Jurkat, Clone E6-1 (cell line): ENCODE data around the gene AHCYL1.

Experiments used
- DNase-seq: peaks from one replicate; pipeline ENCODE4 v3.0.0-alpha.2; 2011; ENCODE audit warnings: low read depth, low spot score
- H3K4me3 ChIP-seq: 2 replicates; pipeline ENCODE4 v1.5.1; 2011; ENCODE audit warnings: mild to moderate bottlenecking, low read length, control low read depth, moderate library complexity

The AHCYL1 gene

DNA sequence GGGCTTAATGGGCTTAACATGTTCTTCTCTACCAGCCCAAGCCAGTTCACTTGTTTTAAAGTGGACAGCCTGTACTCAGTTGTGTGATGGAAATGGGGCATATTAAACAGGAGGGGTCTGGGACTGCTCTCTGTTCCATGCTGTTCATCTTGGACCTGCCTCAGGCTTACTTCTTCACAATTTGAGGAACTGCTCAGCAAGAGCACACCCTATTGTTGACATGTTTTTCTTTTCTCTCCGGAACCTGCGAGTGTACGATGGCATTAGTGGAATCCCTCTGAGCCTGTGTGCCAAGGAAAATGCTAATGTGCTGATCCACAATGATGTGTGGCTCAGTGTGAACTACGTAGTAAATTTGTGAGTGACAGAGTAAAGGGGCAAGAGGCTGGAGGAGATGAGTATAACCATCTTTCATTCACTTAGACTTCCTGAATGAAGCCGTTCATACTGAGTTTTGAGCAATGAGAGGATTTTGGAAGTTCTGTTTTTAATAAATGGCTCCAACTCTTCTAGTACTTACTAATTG is 6.9 kb downstream of the AHCYL1 start:
- no peak for DNase-seq

DNA sequence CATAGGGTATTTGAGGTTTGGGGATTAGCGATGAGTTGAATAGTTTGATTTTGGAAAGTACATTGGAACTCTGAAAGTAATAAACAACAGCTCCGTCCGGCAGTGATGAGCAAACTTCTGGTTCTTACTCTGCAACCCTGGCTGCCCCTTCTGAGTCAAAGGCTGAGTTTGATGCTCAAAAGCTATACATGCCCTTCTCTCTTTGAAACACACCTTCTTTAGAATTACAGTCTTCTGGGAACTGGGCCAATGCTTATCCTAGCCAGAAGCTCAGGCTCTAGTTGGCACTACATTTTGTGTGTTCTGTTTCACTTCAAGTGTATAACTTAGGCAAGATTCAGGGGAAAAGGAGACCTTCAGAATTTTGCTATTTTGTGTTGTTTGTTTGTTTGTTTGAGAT is 9.3 kb downstream of the AHCYL1 start:
- H3K4me3 ChIP-seq = no peak overlapping the region
- DNase-seq = no peak

More for the DNA sequence above, 6.9 kb downstream of the AHCYL1 start:
- no peak overlapping the region for H3K4me3 ChIP-seq

DNA sequence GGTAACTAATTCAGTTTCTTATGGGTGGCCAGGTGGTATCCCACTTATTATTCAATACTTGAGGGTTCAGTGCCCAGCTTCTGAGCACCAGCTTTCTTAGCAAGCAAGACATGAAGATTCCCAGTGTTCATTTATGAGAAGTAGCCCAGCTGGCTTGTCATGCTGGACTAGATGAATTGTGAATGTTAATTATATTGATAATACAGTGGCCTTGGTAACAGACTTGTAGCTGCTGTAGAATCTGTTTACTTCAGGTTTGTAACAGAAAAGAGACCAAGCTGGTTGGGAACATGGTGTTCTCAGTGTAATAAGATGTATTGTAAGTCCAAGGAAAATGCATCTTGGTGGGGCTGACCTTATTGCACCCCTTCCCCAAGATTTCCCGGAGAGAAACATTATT is 10.1 kb downstream of the AHCYL1 start:
- DNase-seq = no peak
- no peak overlapping the region for H3K4me3 ChIP-seq

DNA sequence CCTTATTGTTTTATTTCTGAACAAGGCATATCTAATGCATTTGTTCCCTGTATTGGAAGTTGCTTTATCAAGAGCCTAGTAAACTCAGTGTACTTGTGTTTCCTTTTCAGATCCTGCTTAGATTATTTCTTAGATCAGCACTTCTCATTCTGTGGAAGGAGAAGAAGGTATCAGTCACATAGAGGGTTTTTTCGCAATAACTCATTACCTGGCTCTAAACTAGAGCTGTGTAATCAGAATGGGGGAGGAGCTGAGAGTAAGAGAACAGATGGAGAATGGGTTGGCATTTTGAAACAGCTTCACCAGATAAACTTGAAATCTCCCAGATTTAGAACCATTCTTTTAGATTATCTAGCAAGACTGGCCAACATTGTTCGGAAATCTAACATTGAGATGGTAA is 11.0 kb downstream of the AHCYL1 start:
- no peak for DNase-seq
- no peak overlapping the region for H3K4me3 ChIP-seq

DNA sequence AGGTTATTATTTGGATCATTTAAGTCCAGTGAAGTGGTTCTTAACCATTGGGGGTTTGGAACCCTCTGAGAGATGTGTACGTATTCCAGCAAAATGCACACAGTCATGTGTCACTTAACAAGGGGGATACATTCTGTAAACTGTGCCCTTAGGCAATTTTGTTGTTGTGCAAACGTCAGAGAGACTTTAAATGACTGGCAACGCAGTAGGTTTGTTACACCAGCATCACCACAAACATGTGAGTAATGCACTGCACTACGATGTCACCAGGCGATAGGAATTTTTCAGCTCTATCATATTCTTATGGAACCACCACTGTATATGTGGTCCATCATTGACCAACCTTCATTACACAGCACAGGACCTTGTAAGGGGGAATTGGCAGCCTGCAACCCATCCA is 11.9 kb downstream of the AHCYL1 start:
- no peak for DNase-seq

DNA sequence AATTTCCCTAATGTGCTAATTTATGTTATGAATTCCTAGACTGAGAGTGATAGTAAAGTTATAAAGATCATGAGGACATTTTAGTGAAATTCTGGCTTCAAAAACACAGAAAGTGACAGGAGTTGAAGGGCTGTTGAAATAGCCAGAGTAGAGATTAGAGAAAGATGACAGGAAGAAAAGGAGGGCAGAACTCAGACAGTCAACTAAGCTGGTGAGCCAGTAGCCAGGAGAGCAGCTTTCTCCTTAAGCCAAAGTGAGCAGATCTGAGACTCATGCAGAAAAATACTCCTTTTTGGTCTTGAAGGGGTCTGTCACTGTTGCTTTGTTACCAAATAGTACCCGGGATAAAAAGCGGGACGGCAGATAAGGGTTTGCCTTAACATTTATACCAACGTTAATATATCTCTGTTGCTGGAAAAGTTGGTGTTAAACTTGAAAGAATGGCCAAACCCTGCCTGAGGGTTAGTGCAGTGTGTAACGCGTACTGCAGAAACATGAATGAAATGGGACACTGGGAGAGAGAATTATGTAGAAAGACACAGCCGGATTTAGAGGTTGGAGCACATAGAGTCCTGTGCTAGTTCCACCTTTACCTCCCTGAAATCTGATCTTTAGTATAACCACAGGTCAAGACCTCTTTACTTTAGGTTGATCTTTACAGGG is 12.8 kb downstream of the AHCYL1 start:
- H3K4me3 ChIP-seq = no peak overlapping the region

More for the DNA sequence above, 11.9 kb downstream of the AHCYL1 start:
- no peak overlapping the region for H3K4me3 ChIP-seq

DNA sequence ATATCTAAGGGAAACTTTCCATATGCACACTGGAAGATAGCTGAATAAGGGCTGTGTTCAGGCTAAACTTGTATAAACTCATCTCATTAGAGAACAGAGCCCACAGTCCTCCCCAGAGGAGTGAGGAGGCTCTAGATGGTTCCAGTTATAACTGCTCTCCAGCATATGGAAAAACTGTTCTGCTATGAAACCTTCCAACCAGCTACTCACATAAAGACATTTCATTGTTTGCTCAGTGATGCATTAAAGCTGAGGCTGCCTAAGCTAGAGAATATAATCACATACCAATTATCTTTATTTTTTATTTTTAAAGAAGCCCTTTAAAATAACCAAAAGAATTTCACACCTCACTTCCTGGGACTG is 13.3 kb downstream of the AHCYL1 start:
- no peak for DNase-seq
- no peak overlapping the region for H3K4me3 ChIP-seq

More for the DNA sequence above, 12.8 kb downstream of the AHCYL1 start:
- DNase-seq = no peak

DNA sequence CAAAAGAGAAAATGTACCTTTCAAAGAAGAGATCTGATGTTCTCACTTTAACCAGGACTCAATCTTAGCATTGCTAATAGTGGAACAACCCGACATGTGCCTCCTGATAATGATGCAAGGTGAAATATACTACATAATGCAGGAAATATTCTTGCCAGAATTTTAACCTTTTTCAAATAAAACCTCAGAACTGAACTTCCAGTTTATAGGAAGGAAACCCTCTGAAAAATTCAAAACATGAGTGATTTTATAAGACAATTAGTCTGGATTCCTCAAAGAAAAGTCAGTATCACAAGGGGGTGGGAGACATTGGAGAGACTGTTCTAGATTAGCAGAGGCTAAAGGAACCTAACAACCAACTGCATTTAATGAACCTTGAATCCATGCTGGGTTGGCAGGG is 18.1 kb downstream of the AHCYL1 start:
- H3K4me3 ChIP-seq = no peak overlapping the region
- no peak for DNase-seq

DNA sequence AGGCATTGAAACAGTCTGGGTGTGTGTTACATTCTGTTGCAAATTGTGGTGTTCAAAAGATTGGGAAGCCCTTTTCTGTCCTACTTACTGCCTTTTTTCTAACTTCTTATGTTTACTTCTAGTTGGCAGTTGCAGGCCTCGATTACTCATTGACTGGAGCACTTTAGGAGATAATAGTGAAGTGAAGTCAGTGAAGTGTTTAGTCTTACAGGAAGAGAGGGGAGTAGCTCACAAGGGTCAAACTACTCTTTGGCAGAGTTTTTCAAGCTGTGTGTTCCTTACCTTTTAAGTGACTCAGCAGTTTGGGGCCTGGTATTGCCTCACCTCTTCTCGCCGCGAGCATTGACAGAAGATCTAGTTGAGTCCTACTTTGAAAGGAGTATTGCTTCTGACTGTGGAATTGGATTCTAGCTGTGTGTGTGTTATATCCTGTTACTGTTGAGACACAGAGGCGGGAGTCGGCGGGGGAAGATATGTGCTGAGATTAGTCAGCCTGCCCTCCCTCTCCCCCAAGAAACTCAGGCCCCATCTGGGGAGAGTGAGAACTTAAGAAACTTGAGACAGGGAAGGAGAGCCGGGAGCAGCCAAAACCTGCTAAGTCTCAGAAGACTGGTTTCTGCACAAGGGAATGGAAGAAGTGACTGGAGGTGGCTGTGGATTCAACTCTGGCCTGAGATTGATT is 19.3 kb downstream of the AHCYL1 start:
- no peak overlapping the region for H3K4me3 ChIP-seq

DNA sequence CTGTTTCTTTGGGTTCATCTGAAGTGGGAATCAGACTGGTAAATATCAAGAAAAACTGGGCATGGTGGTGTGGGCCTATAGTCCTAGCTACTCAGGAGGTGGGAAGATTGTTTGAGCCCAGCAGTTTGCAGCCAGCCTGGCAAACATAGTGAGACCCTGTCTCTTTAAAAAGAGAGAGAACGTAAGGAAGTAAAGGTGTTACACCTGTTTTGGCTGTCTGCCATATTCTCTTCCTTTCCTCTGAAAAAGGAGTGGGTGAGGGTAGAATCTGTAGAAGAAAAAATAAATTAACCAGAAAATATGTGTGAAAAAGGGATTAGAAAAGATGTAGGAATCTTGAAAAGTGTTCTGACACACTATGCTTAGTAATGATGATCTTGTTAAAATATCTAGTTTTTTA is 20.0 kb downstream of the AHCYL1 start:
- H3K4me3 ChIP-seq = no peak overlapping the region
- no peak for DNase-seq

More for the DNA sequence above, 19.3 kb downstream of the AHCYL1 start:
- DNase-seq = peak; percentile 41

DNA sequence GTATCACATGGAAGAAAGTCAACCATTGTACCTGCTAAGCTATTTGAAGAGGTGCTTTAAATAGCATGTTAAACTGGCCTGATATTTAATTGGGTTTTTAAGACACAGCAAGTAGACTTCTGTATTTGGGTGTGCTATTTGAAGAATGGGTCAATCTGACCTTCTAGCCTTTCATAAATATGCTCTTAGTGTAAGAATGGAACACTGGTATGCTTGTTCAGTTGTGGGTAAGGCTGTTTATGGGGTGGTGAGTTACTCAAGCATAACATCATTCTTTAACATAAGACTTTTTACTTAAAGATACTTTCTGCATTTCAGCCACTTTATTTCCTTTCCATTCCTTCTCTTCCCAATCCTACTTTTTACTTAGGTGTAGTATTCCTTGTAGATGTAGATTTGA is 21.4 kb downstream of the AHCYL1 start:
- no peak overlapping the region for H3K4me3 ChIP-seq
- DNase-seq = no peak

DNA sequence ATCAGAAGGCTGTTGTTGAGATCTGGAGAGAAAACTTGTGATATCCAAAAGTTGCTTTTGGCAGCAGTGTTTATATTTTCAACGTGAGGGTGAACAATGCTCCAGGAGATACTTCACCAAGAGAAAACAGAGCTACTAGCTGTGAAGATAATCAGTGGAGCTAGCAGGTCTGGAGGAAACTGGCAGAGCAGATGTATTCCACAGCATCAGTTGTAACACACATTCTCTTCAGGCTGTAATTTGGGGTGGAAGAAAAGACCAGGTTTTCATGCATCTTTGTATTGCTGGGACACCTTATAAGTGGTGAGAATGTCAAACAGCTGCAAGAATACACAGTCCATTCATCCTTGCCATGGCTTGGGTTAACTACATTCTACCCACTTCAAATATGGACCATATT is 22.0 kb downstream of the AHCYL1 start:
- DNase-seq = no peak
- no peak overlapping the region for H3K4me3 ChIP-seq

DNA sequence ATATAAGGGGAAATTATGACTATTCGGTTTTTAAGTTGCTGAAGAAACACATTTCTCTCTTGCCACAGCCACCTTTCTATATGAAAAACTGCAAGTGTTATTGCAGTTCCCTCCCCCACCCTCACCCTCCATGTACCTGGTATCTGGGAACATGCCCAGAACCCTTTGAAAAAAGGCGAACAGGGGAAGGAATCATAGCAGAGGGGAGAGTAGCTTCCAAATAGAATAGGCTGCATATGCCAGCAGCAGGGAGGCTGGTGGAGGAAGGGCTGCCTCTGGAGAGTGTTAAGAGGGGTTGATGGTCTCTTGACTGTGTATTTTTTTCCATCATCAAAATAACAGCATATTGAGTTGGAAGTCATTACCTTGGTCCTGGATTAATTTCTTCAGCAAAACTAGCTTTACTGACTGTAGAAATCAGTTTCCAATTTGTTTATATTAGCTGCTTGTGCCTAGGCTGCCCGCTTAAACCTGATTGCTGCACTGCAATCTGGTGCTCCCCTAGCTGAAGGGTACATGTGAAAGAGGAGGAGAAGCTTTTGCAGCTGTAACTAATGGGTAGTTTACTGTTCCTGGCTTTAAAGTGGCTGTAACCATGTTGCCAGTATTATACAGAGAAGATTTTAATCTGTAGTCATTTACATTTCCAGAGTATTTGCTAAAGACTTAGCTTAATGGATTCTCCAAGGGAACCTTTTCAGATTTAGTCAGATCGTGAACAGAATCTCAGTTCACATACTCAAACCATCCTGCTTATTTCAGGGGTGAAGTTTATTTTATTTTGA is 22.7 kb downstream of the AHCYL1 start:
- no peak for DNase-seq
- no peak overlapping the region for H3K4me3 ChIP-seq

DNA sequence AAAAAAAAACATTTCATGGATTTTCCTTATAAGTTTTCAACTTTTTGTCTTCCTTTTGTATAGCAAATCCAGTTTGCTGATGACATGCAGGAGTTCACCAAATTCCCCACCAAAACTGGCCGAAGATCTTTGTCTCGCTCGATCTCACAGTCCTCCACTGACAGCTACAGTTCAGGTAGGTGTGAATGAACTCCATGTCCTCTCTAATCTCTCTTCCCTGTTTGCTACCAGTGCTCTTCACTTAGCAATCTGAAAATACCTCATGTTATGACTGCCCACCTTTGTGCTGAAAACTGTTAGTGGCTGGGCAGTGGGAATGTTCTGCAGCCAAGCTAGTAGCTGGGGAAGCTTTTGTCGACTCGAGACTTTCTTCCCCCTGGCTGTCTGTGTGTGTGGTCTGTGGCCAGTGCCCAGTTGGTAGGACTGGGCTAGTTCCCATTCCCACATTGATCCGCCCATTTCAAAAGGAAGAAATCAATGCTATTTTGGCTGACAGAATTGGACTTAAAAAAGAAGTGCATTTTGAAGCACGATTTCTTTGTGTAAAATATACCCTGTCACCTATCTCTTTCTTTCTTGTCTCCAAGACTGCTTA is 24.5 kb downstream of the AHCYL1 start:
- no peak for DNase-seq
- no peak overlapping the region for H3K4me3 ChIP-seq

DNA sequence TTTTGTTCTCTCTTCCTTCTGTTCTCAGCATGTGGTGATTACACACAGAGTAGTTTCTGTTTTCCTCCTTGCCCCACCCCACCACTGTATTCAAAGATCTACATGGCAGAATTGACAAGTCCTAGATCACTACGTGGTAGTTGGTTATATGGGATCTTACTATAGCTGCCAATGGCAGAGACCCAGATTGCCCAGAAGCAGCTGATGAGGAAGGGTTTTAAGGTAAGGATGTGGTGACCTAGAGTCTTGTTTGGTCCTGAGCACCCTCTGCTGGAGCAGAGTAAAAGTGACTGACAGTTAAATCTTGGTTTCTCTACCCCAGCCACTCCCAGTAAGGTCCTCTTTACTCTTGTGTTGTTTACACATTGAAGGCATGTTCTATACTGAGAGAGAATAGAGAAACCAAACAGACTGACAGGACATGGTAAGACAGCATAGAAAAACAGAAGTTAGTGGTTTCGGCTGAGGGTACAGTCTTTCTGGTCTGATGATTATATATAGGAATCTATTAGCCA is 27.0 kb downstream of the AHCYL1 start:
- H3K4me3 ChIP-seq = no peak overlapping the region
- DNase-seq = peak; percentile 63

DNA sequence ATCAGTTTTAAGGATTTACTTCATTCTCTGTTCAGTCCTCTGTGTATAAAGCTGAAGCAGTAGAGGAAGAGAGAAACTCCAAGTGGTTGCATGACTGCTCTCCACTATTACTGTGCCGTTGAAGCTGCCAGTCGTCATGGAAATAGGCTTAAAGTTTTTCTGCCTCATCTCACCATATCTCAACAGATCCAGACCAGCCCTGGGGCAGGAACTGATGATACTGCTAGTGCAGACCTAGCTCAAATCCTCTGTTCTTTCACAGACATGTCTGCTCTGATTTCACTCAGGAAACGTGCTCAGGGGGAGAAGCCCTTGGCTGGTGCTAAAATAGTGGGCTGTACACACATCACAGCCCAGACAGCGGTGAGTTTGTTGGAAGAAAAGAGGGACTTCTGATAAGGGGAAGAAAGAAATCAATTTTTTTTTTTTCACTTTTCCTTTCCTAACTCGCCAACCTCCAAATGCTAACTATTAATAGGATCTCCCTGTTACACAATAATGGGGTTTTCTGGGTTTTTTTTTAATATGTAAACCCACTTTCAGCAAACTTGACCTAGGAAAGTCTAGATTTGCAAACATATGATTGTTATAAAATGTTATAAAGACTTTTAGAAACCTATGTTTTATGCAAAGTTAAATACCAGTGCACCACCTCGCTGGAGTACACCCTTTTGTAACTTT is 27.7 kb downstream of the AHCYL1 start:
- no peak for DNase-seq
- H3K4me3 ChIP-seq = no peak overlapping the region

DNA sequence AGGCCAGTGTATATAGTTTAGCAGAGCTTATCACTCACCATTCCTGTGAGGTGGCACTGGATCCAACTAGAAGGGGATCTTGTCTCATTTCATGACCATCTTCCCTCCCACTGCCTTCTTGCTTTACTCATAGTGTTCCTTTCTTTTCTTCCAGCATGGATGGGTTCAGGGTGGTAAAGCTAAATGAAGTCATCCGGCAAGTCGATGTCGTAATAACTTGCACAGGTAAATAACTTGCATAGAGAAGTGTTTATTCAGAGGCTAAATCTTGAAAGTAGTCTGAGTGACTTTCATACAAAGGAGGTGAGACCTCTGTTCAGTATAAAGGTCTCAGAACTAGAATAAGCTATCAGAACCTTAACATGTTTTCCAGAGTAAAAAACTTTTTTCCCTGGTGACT is 33.2 kb downstream of the AHCYL1 start:
- DNase-seq = no peak
- no peak overlapping the region for H3K4me3 ChIP-seq

DNA sequence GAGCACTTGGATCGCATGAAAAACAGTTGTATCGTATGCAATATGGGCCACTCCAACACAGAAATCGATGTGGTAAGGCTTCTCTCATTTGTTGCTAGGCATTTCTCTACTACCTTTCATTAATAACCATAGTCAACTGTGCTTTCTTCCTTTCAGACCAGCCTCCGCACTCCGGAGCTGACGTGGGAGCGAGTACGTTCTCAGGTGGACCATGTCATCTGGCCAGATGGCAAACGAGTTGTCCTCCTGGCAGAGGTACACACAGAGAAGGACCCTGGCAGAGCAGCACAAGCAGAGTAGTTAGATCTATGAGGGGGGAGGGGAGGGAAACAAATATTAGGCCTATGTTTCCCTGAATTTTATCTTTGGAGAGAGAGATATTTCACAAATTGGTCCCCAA is 33.8 kb downstream of the AHCYL1 start:
- H3K4me3 ChIP-seq = no peak overlapping the region
- DNase-seq = no peak

DNA sequence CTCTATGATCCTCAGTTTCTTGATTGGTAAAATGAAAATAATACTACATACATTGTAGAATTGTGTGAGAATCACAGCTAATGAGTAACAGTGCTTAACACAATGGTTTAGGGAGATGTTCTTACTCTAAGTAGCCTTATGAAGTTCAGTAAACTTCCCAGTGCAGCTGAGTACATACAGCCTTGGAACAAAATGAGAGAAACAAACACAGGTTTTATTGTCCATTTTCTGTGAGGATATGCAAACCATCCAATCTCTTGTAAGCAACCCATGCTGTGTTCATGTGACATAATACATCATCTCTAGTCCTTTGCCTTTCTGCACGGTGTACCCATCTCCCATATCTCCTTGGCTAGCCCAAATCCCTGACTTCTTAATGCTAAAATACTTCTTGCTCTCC is 35.2 kb downstream of the AHCYL1 start:
- H3K4me3 ChIP-seq = no peak overlapping the region
- no peak for DNase-seq
